Vagina (tissue), 2 donors: ENCODE measurements around the gene NPIPA1. TPM values are rescaled to one million over a fixed set of nuclear protein-coding genes. Genes with fewer than 3 reads are reported as not detected.
"Not testable (repeated sequence)": the region's sequence is repeated elsewhere in the genome, so short reads cannot be mapped to it uniquely, and the experiment has no call there.

Source experiments
- DNase-seq, 2 donors: peaks; one replicate each; pipeline ENCODE4 v3.0.0-alpha.2; 2017; ENCODE audit errors: extremely low spot score in 2 of 2
- H3K27ac ChIP-seq: fragments of 200-600 bp; sonication (generic); one replicate; pipeline ENCODE4 v1.5.1; 2019
- H3K27me3 ChIP-seq: fragments of 200-600 bp; sonication (generic); one replicate; pipeline ENCODE4 v1.5.1; 2019
- H3K36me3 ChIP-seq, 2 donors: fragments of 200-600 bp; sonication (generic); one replicate each; pipeline ENCODE4 v1.5.1; 2017 to 2019
- H3K4me1 ChIP-seq: fragments of 200-600 bp; sonication (generic); one replicate; pipeline ENCODE4 v1.5.1; 2019
- H3K4me3 ChIP-seq, 2 donors: fragments of 200-600 bp; sonication (generic); 1 replicate in 1 of 2; 2 replicates in 1 of 2; pipeline ENCODE4 v1.5.1; 2016 to 2019
- H3K9me3 ChIP-seq: fragments of 200-600 bp; sonication (generic); one replicate; pipeline ENCODE4 v1.5.1; 2019
- intact Hi-C: fragments of 100-400 bp; cut with DNase I; formaldehyde crosslinking; loops from one replicate; pipeline ENCODE4 v1.15.1; 2023
- total RNA-seq: library from RNA; depleted of rRNA; stranded (reverse); fragments of >200 nt; gene quantifications from one replicate; pipeline ENCODE4 v1.2.3, GENCODE V29; 2016

The NPIPA1 gene
- total RNA-seq, 1 donor from 2014 or later = 98.0 TPM

DNA sequence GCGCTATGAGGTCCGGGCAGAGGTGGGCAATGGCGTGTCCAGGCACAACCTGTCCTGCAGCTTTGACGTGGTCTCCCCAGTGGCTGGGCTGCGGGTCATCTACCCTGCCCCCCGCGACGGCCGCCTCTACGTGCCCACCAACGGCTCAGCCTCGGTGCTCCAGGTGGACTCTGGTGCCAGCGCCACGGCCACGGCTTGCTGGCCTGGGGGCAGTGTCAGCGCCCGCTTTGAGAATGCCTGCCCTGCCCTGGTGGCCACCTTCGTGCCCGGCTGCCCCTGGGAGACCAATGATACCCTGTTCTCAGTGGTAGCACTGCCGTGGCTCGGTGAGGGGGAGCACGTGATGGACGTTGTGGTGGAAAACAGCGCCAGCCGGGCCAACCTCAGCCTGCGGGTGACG, 15.0 kb upstream of the NPIPA1 start:
- H3K36me3 ChIP-seq, H3K27ac ChIP-seq, DNase-seq, intact Hi-C loops, H3K4me1 ChIP-seq, H3K27me3 ChIP-seq, H3K4me3 ChIP-seq, H3K9me3 ChIP-seq: not testable (repeated sequence)

DNA sequence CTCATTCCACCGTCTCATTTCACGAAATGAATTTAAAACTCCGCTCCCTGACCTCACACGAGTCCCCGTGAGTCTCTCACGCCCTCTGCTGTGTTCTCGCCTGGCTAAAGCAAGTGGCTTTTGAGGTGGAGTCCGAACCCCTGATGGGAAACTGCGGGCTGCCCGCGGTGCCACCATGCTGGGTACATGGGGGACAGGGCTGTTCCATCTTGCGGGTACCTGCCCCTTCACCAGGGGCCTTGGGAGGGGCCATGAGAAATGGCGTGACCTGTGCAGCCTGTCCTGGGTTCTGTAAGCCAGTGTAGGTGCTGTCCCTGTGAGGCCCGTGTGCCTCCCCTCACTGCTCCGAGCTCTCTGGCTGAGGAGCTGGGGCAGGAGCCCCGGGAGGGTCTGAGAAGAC, 14.3 kb upstream of the NPIPA1 start:
- H3K36me3 ChIP-seq, H3K27ac ChIP-seq, H3K27me3 ChIP-seq, H3K9me3 ChIP-seq, H3K4me1 ChIP-seq, intact Hi-C loops, DNase-seq, H3K4me3 ChIP-seq: not testable (repeated sequence)

DNA sequence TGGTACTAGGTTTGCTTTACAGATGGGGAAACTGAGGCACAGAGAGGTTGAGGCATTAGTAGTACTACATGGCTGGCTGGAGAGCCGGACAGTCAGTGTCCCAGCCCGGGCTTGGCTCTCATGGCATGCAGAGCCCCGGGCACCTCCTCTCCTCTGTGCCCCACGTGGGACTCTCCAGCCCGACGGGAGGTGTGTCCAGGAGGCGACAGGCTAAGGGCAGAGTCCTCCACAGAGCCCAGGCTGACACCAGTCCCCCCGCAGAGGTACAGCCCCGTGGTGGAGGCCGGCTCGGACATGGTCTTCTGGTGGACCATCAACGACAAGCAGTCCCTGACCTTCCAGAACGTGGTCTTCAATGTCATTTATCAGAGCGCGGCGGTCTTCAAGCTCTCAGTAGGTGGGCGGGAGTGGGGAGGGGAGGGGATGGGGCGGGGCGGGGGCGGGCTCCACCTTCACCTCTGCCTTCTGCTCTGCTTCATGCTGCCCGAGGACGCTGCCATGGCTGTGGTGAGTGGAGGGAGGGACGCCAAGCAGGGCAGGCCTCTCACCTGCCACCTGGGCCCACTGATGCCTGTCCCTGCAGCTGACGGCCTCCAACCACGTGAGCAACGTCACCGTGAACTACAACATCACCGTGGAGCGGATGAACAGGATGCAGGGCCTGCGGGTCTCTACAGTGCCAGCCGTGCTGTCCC, 13.7 kb upstream of the NPIPA1 start:
- H3K4me3 ChIP-seq, H3K4me1 ChIP-seq, H3K27me3 ChIP-seq, H3K27ac ChIP-seq, DNase-seq, H3K36me3 ChIP-seq, intact Hi-C loops, H3K9me3 ChIP-seq: not testable (repeated sequence)

DNA sequence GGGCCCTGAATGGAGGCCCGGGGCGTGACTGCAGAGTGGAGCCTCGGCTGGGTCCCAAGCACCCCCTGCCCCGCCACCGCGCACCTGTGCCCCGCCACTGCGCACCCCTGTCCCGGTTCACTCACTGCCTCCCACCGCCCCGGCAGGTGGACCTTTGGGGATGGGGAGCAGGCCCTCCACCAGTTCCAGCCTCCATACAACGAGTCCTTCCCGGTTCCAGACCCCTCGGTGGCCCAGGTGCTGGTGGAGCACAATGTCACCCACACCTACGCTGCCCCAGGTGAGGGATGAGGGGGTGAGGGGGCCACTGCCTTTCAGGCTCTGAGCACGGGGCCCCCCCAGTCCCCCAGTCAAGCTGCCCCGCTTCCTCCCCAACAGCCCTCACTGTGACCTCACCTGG, 12.9 kb upstream of the NPIPA1 start:
- H3K27ac ChIP-seq, H3K4me1 ChIP-seq, H3K9me3 ChIP-seq, DNase-seq, intact Hi-C loops, H3K27me3 ChIP-seq, H3K4me3 ChIP-seq, H3K36me3 ChIP-seq: not testable (repeated sequence)

DNA sequence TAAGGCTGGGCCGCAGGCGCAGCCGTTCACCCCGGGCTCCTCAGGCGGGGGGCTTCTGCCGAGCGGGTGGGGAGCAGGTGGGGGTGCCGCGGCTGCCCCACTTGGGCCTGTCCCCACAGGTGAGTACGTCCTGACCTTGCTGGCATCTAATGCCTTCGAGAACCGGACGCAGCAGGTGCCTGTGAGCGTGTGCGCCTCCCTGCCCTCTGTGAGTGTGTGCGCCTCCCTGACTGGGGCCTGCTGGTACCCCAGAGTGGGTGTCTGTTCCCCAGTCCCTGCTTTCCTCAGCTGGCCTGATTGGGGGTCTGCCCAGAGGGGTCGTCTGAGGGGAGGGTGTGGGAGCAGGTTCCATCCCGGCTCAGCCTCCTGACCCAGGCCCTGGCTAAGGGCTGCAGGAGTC, 12.3 kb upstream of the NPIPA1 start:
- DNase-seq, H3K27me3 ChIP-seq, H3K27ac ChIP-seq, H3K36me3 ChIP-seq, H3K9me3 ChIP-seq, H3K4me1 ChIP-seq, intact Hi-C loops, H3K4me3 ChIP-seq: not testable (repeated sequence)

DNA sequence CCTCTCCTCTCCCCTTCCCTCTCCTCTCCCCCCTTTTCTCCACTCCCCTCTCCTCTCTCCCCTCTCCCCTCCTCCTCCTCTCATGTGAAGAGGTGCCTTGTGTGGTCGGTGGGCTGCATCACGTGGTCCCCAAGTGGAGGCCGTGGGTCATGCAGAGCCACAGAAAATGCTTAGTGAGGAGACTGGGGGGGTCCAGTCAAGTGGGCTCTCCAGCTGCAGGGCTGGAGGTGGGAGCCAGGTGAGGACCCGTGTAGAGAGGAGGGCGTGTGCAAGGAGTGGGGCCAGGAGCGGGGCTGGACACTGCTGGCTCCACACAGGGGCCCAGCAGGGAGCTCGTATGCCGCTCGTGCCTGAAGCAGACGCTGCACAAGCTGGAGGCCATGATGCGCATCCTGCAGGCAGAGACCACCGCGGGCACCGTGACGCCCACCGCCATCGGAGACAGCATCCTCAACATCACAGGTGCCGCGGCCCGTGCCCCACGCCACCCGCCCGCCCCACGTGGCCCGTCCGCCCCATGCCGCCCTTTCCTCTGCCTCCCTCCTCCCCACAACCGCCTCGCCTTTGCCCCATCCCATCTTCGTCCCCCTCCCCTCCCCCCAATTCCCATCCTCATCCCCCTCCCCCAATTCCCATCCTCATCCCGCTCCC, 9.1 kb upstream of the NPIPA1 start:
- H3K27ac ChIP-seq = not testable (repeated sequence)
- peak in 1 of 2 donors; percentile 97 for DNase-seq

DNA sequence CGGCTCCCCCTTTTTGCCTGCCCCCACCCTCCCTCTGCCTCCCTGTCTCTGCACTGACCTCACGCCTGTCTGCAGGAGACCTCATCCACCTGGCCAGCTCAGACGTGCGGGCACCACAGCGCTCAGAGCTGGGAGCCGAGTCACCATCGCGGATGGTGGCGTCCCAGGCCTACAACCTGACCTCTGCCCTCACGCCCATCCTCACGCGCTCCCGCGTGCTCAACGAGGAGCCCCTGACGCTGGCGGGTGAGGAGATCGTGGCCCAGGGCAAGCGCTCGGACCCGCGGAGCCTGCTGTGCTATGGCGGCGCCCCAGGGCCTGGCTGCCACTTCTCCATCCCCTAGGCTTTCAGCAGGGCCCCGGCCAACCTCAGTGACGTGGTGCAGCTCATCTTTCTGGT, 8.1 kb upstream of the NPIPA1 start:
- H3K4me1 ChIP-seq, H3K27me3 ChIP-seq, intact Hi-C loops, H3K9me3 ChIP-seq, H3K36me3 ChIP-seq, H3K4me3 ChIP-seq, H3K27ac ChIP-seq, DNase-seq: not testable (repeated sequence)

More for the DNA sequence above, 9.1 kb upstream of the NPIPA1 start:
- H3K9me3 ChIP-seq, intact Hi-C loops, H3K4me1 ChIP-seq, H3K27me3 ChIP-seq, H3K4me3 ChIP-seq, H3K36me3 ChIP-seq: not testable (repeated sequence)

DNA sequence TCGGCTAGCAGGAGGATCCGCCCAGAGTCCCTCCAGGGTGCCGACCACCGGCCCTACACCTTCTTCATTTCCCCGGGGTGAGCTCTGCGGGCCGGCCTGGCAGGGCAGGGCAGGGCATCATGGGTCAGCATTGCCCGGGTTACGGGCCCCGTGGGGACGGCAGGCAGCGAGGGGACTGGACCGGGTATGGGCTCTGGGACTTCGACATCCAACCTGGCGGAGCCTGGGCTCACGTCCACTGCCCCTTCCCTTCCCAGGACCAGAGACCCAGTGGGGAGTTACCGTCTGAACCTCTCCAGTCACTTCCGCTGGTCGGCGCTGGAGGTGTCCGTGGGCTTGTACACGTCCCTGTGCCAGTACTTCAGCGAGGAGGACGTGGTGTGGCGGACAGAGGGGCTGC, 7.0 kb upstream of the NPIPA1 start:
- DNase-seq, H3K4me3 ChIP-seq, intact Hi-C loops: not testable (repeated sequence)

DNA sequence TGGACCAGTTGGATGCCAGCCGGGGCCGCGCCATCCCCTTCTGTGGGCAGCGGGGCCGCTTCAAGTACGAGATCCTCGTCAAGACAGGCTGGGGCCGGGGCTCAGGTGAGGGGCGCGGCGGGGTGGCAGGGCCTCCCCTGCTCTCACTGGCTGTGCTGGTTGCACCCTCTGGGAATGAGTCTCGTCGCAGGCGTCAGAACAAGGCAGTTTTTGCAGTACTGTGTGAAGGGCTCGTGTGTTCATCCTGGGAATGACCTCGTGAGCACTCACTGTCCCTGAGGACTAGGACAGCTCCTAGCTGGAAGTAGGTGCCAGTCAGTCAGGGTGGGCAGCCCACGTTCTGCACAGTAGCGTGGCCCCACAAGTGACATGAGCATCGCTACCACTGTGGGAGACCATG, 6.3 kb upstream of the NPIPA1 start:
- H3K4me3 ChIP-seq, H3K9me3 ChIP-seq, DNase-seq, H3K27me3 ChIP-seq, intact Hi-C loops, H3K27ac ChIP-seq, H3K36me3 ChIP-seq, H3K4me1 ChIP-seq: not testable (repeated sequence)

More for the DNA sequence above, 7.0 kb upstream of the NPIPA1 start:
- H3K9me3 ChIP-seq, H3K4me1 ChIP-seq, H3K27me3 ChIP-seq, H3K27ac ChIP-seq, H3K36me3 ChIP-seq: not testable (repeated sequence)

DNA sequence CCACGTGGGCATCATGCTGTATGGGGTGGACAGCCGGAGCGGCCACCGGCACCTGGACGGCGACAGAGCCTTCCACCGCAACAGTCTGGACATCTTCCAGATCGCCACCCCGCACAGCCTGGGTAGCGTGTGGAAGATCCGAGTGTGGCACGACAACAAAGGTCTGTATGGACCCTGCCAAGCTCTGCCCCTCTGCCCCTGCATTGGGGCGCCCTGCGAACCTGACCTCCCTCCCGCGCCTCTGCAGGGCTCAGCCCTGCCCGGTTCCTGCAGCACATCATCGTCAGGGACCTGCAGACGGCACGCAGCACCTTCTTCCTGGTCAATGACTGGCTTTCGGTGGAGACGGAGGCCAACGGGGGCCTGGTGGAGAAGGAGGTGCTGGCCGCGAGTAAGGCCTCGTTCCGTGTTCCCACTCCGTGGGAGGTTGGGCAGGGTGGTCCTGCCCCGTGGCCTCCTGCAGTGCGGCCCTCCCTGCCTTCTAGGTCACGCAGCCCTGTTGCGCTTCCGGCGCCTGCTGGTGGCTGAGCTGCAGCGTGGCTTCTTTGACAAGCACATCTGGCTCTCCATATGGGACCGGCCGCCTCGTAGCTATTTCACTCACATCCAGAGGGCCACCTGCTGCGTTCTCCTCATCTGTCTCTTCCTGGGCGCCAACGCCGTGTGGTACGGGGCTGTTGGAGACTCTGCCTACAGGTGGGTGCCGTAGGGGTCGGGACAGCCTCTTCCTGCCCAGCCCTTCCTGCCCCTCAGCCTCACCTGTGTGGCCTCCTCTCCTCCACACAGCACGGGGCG, 4.5 kb upstream of the NPIPA1 start:
- H3K27me3 ChIP-seq, H3K4me3 ChIP-seq, DNase-seq, H3K27ac ChIP-seq, H3K4me1 ChIP-seq, H3K9me3 ChIP-seq, intact Hi-C loops, H3K36me3 ChIP-seq: not testable (repeated sequence)

DNA sequence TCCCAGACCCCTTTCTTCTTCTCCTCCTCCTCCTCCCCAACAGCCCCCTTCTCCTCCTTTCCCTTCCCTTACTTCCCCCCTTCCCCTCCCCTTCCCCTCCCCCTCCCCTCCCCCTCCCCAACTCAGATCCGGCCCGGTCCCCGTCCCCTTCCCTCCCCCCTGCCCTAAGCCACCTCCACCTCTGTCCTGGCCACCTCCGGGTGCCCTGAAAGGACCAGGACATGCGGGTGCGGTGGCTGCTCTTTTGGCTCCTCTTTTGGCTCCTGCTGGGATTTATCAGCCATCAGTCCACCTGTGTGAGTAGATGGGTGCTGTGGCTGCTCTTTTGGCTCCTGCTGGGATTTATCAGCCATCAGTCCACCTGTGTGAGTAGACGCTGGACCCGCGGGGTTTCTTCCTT, 751 bp downstream of the NPIPA1 start:
- H3K27ac ChIP-seq, DNase-seq, H3K4me1 ChIP-seq, H3K36me3 ChIP-seq, H3K9me3 ChIP-seq, H3K27me3 ChIP-seq, intact Hi-C loops, H3K4me3 ChIP-seq: not testable (repeated sequence)

DNA sequence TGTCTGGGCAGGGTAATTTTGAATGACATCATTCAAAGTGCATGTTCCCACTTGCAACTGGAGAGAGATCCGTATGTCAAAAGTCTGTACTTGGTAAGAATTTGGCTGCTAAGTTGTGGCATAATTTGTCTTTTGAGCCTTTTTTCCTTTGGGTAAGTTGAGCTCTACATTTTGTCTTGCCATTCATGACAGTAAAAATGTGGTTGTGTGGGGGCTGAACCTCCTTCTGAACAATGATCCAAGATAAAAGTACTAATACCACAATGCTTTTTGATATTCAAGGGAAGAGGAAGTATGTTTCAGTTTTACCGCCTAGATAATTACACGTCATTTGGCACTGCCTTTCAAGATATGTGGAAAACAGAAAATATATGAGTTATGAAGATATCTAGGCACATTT, 5.4 kb downstream of the NPIPA1 start:
- H3K4me1 ChIP-seq, DNase-seq, H3K27ac ChIP-seq, H3K36me3 ChIP-seq, H3K9me3 ChIP-seq, H3K27me3 ChIP-seq, intact Hi-C loops, H3K4me3 ChIP-seq: not testable (repeated sequence)
